B cell (primary cell): ENCODE results near the gene CDYL2. TPM values are rescaled to one million over a fixed set of nuclear protein-coding genes. Genes with fewer than 3 reads are reported as not detected.

ENCODE experiments used
- ATAC-seq: fragments of 200-7000 bp; cut with Tn5 transposase; one replicate; pipeline ENCODE4 v1.10.0; 2021; ENCODE audit warnings: low read depth, mild to moderate bottlenecking, moderate number of reproducible peaks, moderate library complexity
- CTCF ChIA-PET: fragments of 350-600 bp; sonication (Branson Sonifier 250); formaldehyde crosslinking; loops from one replicate; lab custom pipeline; 2021; ENCODE audit warnings: antibody characterized with exemption, inconsistent platforms; lab: Charles Lee
- POLR2A ChIA-PET: fragments of 350-600 bp; sonication (Branson Sonifier 250); formaldehyde crosslinking; loops from one replicate; lab custom pipeline; 2021; ENCODE audit warnings: antibody characterized with exemption; lab: Charles Lee
- DNase-seq: peaks from one replicate; pipeline ENCODE4 v3.0.0; 2013
- H2AFZ ChIP-seq: 2 replicates; pipeline ENCODE4 v1.6.1; 2012; ENCODE audit warnings: mild to moderate bottlenecking, low read depth, low read length; ENCODE audit not compliant: insufficient read depth, poor library complexity, severe bottlenecking
- H3K27ac ChIP-seq, 2 donors: 1 replicate in 1 of 2; 2 replicates in 1 of 2; pipeline ENCODE4 v1.5.1; 2012 to 2013; ENCODE audit warnings: low read length in 2 of 2, mild to moderate bottlenecking in 2 of 2, moderate library complexity in 1 of 2
- H3K27me3 ChIP-seq, 4 experiments: fragments of 200-600 bp in 1 of 4; sonication (generic) in 1 of 4; replicated peaks in 1 of 4; 1 replicate in 2 of 4; 2 replicates in 2 of 4; pipeline versions ENCODE4 v1.6.1 to v1.7.0; 2013 to 2016; ENCODE audit warnings: low read length in 3 of 4, mild to moderate bottlenecking in 2 of 4, mixed read lengths in 1 of 4, moderate library complexity in 1 of 4; ENCODE audit not compliant: insufficient read depth in 4 of 4, control insufficient read depth in 3 of 4; ENCODE audit errors: control extremely low read depth in 1 of 4
- H3K36me3 ChIP-seq, 2 experiments: replicated peaks in 1 of 2; 1 replicate in 1 of 2; 2 replicates in 1 of 2; pipeline versions ENCODE4 v1.6.1 to v1.7.1; 2013; ENCODE audit warnings: low read length in 1 of 2; ENCODE audit not compliant: insufficient read depth in 2 of 2, control insufficient read depth in 1 of 2; ENCODE audit errors: control extremely low read depth in 1 of 2, extremely low read depth in 1 of 2
- H3K4me1 ChIP-seq, 2 donors: fragments of 200-600 bp in 1 of 2; sonication (generic) in 1 of 2; 1 replicate in 1 of 2; 2 replicates in 1 of 2; pipeline versions ENCODE4 v1.5.1 to v1.6.1; 2013 to 2017; ENCODE audit warnings: low read length in 2 of 2; ENCODE audit not compliant: control insufficient read depth in 2 of 2, insufficient read depth in 2 of 2
- H3K4me2 ChIP-seq: replicated peaks from 2 replicates; pipeline ENCODE3; 2012; ENCODE audit warnings: mild to moderate bottlenecking, low read depth, low read length; ENCODE audit not compliant: poor library complexity, severe bottlenecking
- H3K4me3 ChIP-seq, 5 experiments: fragments of 200-600 bp in 1 of 5; sonication (generic) in 1 of 5; 1 replicate in 3 of 5; 2 replicates in 2 of 5; pipeline versions ENCODE4 v1.5.1 to v1.7.0; 2011 to 2016; ENCODE audit warnings: low read length in 4 of 5, mild to moderate bottlenecking in 4 of 5, low read depth in 2 of 5, control low read depth in 1 of 5, moderate library complexity in 1 of 5; ENCODE audit not compliant: insufficient read depth in 1 of 5; ENCODE audit errors: control extremely low read depth in 1 of 5, extremely low read depth in 1 of 5
- H3K79me2 ChIP-seq: fragments of 200-600 bp; sonication (generic); one replicate; pipeline ENCODE4 v1.6.0; 2016; ENCODE audit warnings: low read length; ENCODE audit not compliant: control insufficient read depth, insufficient read depth
- H3K9ac ChIP-seq: fragments of 200-600 bp; sonication (generic); 2 replicates; pipeline ENCODE4 v1.6.1; 2017; ENCODE audit warnings: mild to moderate bottlenecking, low read length, moderate library complexity
- H3K9me3 ChIP-seq, 3 donors: one replicate each; pipeline versions ENCODE4 v1.6.1 to v1.7.1; 2013; ENCODE audit warnings: low read length in 2 of 3; ENCODE audit not compliant: control insufficient read depth in 2 of 3, insufficient read depth in 1 of 3; ENCODE audit errors: control extremely low read depth in 1 of 3
- H4K20me1 ChIP-seq: 2 replicates; pipeline ENCODE4 v1.6.0; 2012; ENCODE audit warnings: mild to moderate bottlenecking, low read length; ENCODE audit not compliant: insufficient read depth, control insufficient read depth, poor library complexity, severe bottlenecking
- H3K27ac Mint-ChIP-seq: one replicate; pipeline ENCODE4 v1.8.0; 2021; ENCODE audit warnings: mixed read lengths
- H3K27me3 Mint-ChIP-seq: one replicate; pipeline ENCODE4 v1.8.0; 2021; ENCODE audit warnings: mixed read lengths
- H3K4me1 Mint-ChIP-seq: one replicate; pipeline ENCODE4 v1.8.0; 2021; ENCODE audit warnings: mixed read lengths
- H3K4me3 Mint-ChIP-seq: one replicate; pipeline ENCODE4 v1.8.0; 2021; ENCODE audit warnings: mixed read lengths
- H3K9me3 Mint-ChIP-seq: one replicate; pipeline ENCODE4 v1.8.0; 2022; ENCODE audit warnings: mixed read lengths; ENCODE audit not compliant: insufficient read depth
- EZH2 ChIP-seq: IDR thresholded peaks from 2 replicates; pipeline ENCODE4 v1.6.1; 2012; ENCODE audit warnings: borderline replicate concordance, low read depth, mild to moderate bottlenecking, moderate library complexity, low read length; ENCODE audit not compliant: insufficient read depth, poor library complexity, severe bottlenecking
- WGBS: methylation state at CpG from one replicate; pipeline ENCODE4 v1.1.5; 2013; ENCODE audit warnings: missing lambda C conversion rate; ENCODE audit not compliant: insufficient coverage; 5-methylcytosine and 5-hydroxymethylcytosine counted together
- intact Hi-C: fragments of 100-400 bp; cut with micrococcal nuclease; formaldehyde crosslinking; loops from one replicate; pipeline ENCODE4 v1.10.0; 2022
- polyA plus RNA-seq: library from polyadenylated mRNA; depleted of rRNA; stranded (reverse); fragments of >200 nt; gene quantifications from 2 replicates; pipeline ENCODE4 v1.2.3, GENCODE V29; 2012
- total RNA-seq, 2 donors: library from RNA; stranded (reverse); fragments of 120-200 nt in 1 of 2; gene quantifications; 1 replicate in 1 of 2; 2 replicates in 1 of 2; pipeline versions ENCODE4 v1.2.3 to v1.2.4, GENCODE V29; 2013 to 2022
- TF ChIP-seq, protein P1 (sequence below): fragments of 200-600 bp; IDR thresholded peaks from one replicate; pipeline ENCODE4 v1.8.0; 2022; ENCODE audit warnings: antibody characterized with exemption, mild to moderate bottlenecking

CDYL2 gene
- total and polyA plus RNA-seq, 2 donors (not counting 1 experiment from before 2014, with no cell fraction given), result 0.66 to 6.6 TPM

DNA sequence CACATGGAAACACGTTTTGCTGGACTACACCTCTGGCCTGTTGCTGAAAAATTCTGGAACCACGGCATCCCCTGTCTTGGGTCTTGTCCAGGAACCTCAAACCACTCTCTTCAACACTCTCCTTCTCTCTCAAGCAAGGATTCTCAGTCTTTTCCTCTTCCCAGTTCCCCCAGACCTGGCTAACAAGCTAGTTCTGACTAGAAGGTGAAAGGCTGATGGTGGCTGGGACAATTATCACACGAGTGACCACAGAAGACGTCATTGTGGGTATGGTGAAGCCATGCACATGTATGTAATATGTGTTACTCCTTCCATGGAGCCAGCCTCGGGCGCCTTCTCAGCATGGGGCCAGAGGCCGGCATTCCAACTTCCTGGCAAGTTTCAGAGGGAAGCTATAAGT, 123.0 kb downstream of the CDYL2 start:
- peaks cover 13% of the 10 kb centered on the region for H3K4me1 Mint-ChIP-seq
- ChIA-PET POLR2A (no interaction called here), CTCF (no interaction called here)
- Histone ChIP-seq H3K36me3 (no peaks in the 10 kb centered on the region), H2AFZ (no peak overlapping the region), H3K4me3 (no peak overlapping the region), H3K9ac (no peak overlapping the region), H3K4me2 (no peak overlapping the region), H3K9me3 (peaks cover 0 to 2% (median 0%) of the 10 kb centered on the region in 3 donors), H3K79me2 (no peaks in the 10 kb centered on the region), H3K27me3 (peaks cover 0 to 16% (median 5%) of the 10 kb centered on the region in 4 experiments), H3K27ac (no peak overlapping the region), H4K20me1 (peaks cover 5% of the 10 kb centered on the region), H3K4me1 (peaks cover 9 to 13% of the 10 kb centered on the region in 2 donors)
- 83% methylated on average over 2 of the region's 7 CpGs for WGBS
- no peak for DNase-seq
- no peak for TF ChIP-seq EZH2
- TF ChIP-seq, protein P1, sequence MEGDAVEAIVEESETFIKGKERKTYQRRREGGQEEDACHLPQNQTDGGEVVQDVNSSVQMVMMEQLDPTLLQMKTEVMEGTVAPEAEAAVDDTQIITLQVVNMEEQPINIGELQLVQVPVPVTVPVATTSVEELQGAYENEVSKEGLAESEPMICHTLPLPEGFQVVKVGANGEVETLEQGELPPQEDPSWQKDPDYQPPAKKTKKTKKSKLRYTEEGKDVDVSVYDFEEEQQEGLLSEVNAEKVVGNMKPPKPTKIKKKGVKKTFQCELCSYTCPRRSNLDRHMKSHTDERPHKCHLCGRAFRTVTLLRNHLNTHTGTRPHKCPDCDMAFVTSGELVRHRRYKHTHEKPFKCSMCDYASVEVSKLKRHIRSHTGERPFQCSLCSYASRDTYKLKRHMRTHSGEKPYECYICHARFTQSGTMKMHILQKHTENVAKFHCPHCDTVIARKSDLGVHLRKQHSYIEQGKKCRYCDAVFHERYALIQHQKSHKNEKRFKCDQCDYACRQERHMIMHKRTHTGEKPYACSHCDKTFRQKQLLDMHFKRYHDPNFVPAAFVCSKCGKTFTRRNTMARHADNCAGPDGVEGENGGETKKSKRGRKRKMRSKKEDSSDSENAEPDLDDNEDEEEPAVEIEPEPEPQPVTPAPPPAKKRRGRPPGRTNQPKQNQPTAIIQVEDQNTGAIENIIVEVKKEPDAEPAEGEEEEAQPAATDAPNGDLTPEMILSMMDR, result no peak
- H3K4me3 Mint-ChIP-seq, result no peak overlapping the region
- intact Hi-C loops, result no loop called here
- no peaks in the 10 kb centered on the region for H3K9me3 Mint-ChIP-seq
- peaks cover 26% of the 10 kb centered on the region for H3K27me3 Mint-ChIP-seq
- no peak overlapping the region for H3K27ac Mint-ChIP-seq
- no peak for ATAC-seq

DNA sequence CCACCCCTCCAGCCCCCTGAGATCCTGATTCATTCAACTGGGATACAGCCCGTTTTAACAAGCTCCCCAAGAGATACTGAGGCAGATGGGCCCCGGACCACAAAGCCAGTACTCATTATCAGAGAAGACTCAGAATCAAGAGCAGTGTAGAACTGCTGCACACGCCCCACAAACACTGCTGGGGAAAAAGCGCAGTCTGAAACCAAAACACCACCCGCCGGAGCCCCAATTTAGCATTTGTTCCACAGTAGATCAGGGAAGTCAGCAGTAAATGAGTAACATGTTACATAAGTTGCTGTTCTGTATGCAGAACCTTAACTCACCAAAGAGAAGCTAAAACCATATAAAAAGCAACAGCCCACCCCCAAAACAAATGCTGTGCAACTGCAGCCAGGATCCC, 123.6 kb downstream of the CDYL2 start:
- Histone ChIP-seq H4K20me1 (peaks cover 10% of the 10 kb centered on the region), H3K79me2 (no peaks in the 10 kb centered on the region), H3K9me3 (peaks cover 0 to 2% (median 0%) of the 10 kb centered on the region in 3 donors), H3K27ac (no peak overlapping the region), H3K4me1 (peaks cover 15 to 19% of the 10 kb centered on the region in 2 donors), H3K36me3 (no peaks in the 10 kb centered on the region), H3K27me3 (peaks cover 0 to 16% (median 5%) of the 10 kb centered on the region in 4 experiments), H3K4me2 (no peak overlapping the region), H3K9ac (no peak overlapping the region), H2AFZ (no peak overlapping the region), H3K4me3 (no peak overlapping the region)
- TF ChIP-seq, protein P1, result no peak
- no peak for TF ChIP-seq EZH2
- no peak for ATAC-seq
- Mint-ChIP-seq H3K4me3 (no peak overlapping the region), H3K27me3 (peaks cover 26% of the 10 kb centered on the region), H3K27ac (no peak overlapping the region), H3K4me1 (peaks cover 19% of the 10 kb centered on the region), H3K9me3 (no peaks in the 10 kb centered on the region)
- no peak for DNase-seq
- ChIA-PET CTCF (no interaction called here), POLR2A (no interaction called here)
- WGBS, result 90% methylated on average over 4 of the region's 6 CpGs
- intact Hi-C loops, result no loop called here
